Measurements from ENCODE around the gene SIGLEC14.

- TF ChIP-seq CTCF (IDR thresholded peaks at IDR 0.05 in 4 of 5, conservative IDR thresholded peaks at IDR 0.05 in 1 of 5) (no peak), POLR2A (IDR thresholded peaks at IDR 0.05) (no peak)
These were observed 51.9 kb downstream of the SIGLEC14 start for GRCh38 chr19:51594774-51595109.
